NCI-H1436 (cell line): Measurements from ENCODE around the gene SPIRE1.
"Not testable (repeated sequence)": the region's sequence is repeated elsewhere in the genome, so short reads cannot be mapped to it uniquely, and the experiment has no call there.

Source experiments
- DNase-seq: peaks from one replicate; lab custom pipeline; 2025; lab: John Stamatoyannopoulos, UW

SPIRE1 gene

GRCh38 chr18:12410747-12411146 is 247.2 kb downstream of the SPIRE1 start:
- not testable (repeated sequence) for DNase-seq

GRCh38 chr18:12410081-12410481 is 247.8 kb downstream of the SPIRE1 start:
- DNase-seq: no peak

GRCh38 chr18:12409469-12409868 is 248.4 kb downstream of the SPIRE1 start:
- no peak for DNase-seq

- DNase-seq: no peak
Observed at GRCh38 chr18:12408247-12408869, 249.5 kb downstream of the SPIRE1 start.

DNA sequence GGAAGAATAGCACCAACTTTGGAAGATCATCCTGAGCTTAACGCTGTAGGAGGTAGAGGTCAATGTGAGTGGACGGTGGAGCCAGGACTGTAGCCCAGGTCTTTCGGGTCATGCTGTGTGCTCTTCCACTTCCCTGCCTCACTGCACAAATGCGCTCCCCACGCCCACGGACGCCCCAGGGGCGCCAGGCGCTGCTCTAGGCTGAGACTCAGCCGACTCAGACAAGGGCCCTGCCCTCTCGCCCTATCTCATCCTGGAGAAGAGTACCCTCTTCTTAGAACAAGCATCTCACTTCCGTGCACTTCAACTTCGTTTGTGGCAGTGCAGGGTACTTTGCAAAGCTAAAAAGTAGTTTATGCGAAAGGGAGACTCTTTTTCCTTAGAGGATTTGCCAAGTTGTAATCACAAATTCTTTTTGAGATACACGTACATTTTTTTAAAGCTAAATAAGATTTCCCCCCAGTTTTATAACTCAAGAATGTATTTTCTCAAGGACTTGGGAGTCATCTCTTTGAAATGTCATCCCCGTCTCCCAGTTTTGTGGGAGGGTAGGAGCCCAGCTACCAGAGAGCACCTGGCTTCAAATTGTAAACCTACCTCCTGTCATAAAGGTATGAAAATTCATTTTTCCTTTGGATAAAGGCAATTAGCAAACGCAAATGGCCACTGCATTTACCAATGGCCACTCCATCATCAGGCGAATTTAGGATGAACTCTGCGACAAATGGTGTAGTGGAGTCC is 251.4 kb downstream of the SPIRE1 start:
- DNase-seq: no peak

- DNase-seq: no peak
Observed at GRCh38 chr18:12405066-12405465, 252.8 kb downstream of the SPIRE1 start.

DNA sequence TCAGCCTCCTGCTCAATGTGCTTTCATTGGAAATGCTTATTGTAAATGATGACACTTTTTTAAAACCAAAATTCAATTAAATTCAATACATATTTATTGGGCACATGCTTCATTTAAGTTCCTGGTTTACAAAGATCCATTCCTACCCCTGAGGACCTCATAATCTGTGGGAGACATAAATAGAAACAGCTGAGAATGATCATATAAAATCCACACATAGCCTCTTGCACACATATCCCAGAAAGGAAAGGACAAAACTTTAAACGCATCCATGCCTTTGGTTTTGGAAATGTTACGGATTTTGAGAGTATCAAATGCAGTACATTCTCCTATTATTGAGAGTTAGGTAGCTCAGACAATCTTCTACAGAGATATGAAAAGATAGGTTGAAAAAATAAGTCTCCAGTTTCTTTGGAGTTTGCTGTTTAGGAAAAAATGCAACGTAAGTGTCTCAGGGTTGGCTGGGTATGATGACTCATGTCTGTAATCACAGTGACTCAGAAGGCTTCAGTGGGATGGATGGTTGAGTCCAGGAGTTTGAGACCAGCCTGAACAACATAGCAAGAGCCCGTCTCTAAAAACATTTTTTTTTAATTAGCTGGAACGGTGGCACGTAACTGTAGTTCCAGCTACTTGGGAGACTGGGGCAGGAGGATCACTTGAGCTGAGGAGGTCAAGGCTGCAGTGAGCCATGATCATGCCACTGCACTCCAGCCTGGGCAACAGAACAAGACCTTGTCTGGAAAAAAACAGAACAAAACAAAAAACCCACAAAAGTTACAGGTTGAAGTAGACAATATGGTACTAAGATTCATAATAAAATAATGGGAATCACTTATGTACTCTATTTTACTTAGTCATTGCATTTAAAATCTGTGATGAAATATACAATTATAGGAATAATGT is 254.1 kb downstream of the SPIRE1 start:
- DNase-seq: no peak

GRCh38 chr18:12401881-12402280 is 256.0 kb downstream of the SPIRE1 start:
- DNase-seq: no peak

DNA sequence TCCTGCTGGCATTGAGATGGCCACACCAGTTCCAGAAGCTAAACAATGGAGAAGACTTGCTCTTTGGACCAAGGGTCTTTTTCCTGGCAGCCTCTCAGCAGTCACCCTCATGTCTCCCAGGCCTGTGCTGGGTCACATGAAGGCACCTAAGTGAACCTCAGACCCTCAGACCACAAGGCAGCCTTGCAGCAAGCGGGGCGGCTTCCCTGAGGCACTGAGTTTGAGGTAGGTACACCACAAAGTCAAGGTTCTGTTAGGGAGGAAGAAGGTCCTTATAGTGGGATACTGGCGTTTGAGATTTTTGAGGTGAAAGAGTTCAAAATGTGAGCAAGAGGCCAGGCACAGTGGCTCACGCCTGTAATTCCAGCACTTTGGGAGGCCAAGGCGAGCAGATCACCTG is 258.7 kb downstream of the SPIRE1 start:
- DNase-seq: no peak

- DNase-seq: no peak
Observed at GRCh38 chr18:12398625-12399024, 259.3 kb downstream of the SPIRE1 start.

DNA sequence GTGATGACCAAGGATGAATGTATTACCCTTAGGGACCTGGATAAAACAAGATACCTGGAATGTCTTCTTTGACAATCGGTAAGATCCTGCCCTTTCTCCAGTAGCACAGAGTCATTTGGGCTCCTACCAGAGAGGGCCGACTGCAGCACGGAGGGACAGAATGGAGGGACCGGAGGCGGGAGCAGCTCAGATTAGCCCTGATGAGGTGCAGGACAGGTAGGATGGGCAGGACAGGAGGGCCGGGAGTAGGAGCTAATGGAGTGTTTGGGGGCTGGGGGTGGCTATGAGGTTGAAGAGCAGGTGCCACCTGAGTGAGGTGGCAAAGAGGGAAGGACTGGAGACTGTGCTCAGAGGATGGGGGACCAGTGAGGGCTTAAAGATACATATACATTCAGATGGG is 260.1 kb downstream of the SPIRE1 start:
- DNase-seq: no peak

DNA sequence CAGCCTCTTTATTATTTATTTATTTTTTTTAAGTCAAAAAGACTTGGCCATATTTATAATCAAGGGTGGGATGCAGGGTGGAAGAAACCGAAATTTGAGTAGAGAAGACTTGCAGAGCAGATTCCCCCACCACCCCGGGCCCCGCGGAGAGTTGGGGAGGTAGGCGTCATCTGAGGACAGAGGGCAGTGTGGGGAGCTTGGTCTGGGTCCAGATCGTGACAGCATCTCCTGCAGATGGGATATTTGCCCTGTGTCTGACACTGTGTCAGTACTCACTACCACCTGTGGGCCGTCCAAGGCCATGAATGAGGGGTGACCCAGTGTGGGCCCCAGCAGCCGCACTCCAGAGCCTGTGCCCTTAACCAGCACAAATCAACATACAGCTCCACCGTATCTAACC is 260.7 kb downstream of the SPIRE1 start:
- no peak for DNase-seq
